Endodermal cell (in vitro differentiated cells): Measurements from ENCODE around the gene VPS4B. TPM values are rescaled to one million over a fixed set of nuclear protein-coding genes. Genes with fewer than 3 reads are reported as not detected.

Experiments
- DNase-seq: peaks from one replicate; pipeline ENCODE4 v3.0.0-alpha.2; 2017
- H3K27ac ChIP-seq: 2 replicates; pipeline ENCODE4 v1.5.1; 2013; ENCODE audit warnings: mild to moderate bottlenecking, low read depth, low read length, moderate library complexity
- H3K27me3 ChIP-seq: 2 replicates; pipeline ENCODE4 v1.6.1; 2013; ENCODE audit warnings: mild to moderate bottlenecking, low read length, moderate library complexity; ENCODE audit not compliant: insufficient read depth, control insufficient read depth, poor library complexity, severe bottlenecking
- H3K36me3 ChIP-seq: 2 replicates; pipeline ENCODE4 v1.7.0; 2013; ENCODE audit warnings: mild to moderate bottlenecking, low read length, moderate library complexity; ENCODE audit not compliant: control insufficient read depth, insufficient read depth
- H3K4me1 ChIP-seq: one replicate; pipeline ENCODE4 v1.7.0; 2013; ENCODE audit warnings: low read length; ENCODE audit not compliant: control insufficient read depth, insufficient read depth
- H3K4me3 ChIP-seq: 2 replicates; pipeline ENCODE4 v1.5.1; 2013; ENCODE audit warnings: mild to moderate bottlenecking, low read length, moderate library complexity
- H3K9ac ChIP-seq: 2 replicates; pipeline ENCODE4 v1.6.1; 2013; ENCODE audit warnings: mild to moderate bottlenecking, low read length, moderate library complexity; ENCODE audit not compliant: poor library complexity, severe bottlenecking; ENCODE audit errors: extremely low read depth
- H3K9me3 ChIP-seq: 2 replicates; pipeline ENCODE4 v1.6.1; 2013; ENCODE audit warnings: mild to moderate bottlenecking, low read length, moderate library complexity; ENCODE audit not compliant: control insufficient read depth
- H3K27ac Mint-ChIP-seq: 2 replicates; pipeline ENCODE4 v1.8.0; 2020; ENCODE audit warnings: mixed read lengths
- H3K27me3 Mint-ChIP-seq: 2 replicates; pipeline ENCODE4 v1.8.0; 2021; ENCODE audit warnings: mild to moderate bottlenecking, mixed read lengths; ENCODE audit not compliant: insufficient read depth
- H3K36me3 Mint-ChIP-seq: 2 replicates; pipeline ENCODE4 v1.8.0; 2020; ENCODE audit warnings: low read depth, mixed read lengths
- H3K4me1 Mint-ChIP-seq: 2 replicates; pipeline ENCODE4 v1.8.0; 2020; ENCODE audit warnings: mixed read lengths
- H3K4me3 Mint-ChIP-seq: 2 replicates; pipeline ENCODE4 v1.8.0; 2020; ENCODE audit warnings: mild to moderate bottlenecking, moderate library complexity, mixed read lengths
- H3K9me3 Mint-ChIP-seq: 2 replicates; pipeline ENCODE4 v1.8.0; 2020; ENCODE audit warnings: mild to moderate bottlenecking, mixed read lengths
- WGBS, 2 experiments: methylation state at CpG; one replicate each; pipeline versions ENCODE4 v1.1.5 to v1.1.7; 2013; ENCODE audit warnings: missing lambda C conversion rate in 2 of 2, mixed read lengths in 1 of 2; ENCODE audit not compliant: insufficient coverage in 1 of 2, insufficient read length in 1 of 2; 5-methylcytosine and 5-hydroxymethylcytosine counted together
- total RNA-seq, 2 donors: library from RNA; stranded (reverse); fragmentation: NEBNext Ultra II Directional in 1 of 2; extraction: Animal tissue kit (Norgen Biotek cat#: 25700) in 1 of 2; gene quantifications; 2 replicates in 1 of 2; 3 replicates in 1 of 2; pipeline ENCODE4 v1.2.1, GENCODE V29; 2021
- TF ChIP-seq, protein P1 (sequence below): fragments of 200-600 bp; sonication (generic); conservative IDR thresholded peaks from 2 replicates; pipeline ENCODE4 v1.5.0; 2021; ENCODE audit warnings: antibody characterized with exemption, mild to moderate bottlenecking

VPS4B gene
- total RNA-seq, 2 donors from 2014 or later, result 44.7 to 46.1 TPM

DNA sequence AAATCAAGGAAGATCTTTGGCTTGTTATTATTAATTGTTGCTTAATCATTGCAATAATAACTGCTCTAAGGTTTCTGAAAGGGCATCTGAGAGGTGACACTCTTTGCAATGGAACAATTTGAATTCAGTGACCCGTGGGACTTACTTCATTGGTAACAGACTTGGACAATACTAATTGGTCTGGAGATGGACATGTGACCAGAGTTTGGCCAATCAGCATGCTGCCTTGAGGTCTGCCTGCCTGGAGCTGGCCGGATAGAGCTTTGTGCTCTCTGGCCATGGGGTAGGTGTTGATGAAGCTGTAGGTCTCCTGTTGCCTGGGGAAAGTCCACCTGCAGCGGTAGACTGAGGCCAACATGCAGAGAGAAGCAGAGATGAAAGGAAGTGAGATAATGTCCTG, 24.0 kb upstream of the VPS4B start:
- Mint-ChIP-seq H3K27ac (no peak overlapping the region), H3K27me3 (no peaks in the 10 kb centered on the region), H3K9me3 (no peaks in the 10 kb centered on the region), H3K4me3 (no peak overlapping the region), H3K4me1 (no peaks in the 10 kb centered on the region), H3K36me3 (no peaks in the 10 kb centered on the region)
- Histone ChIP-seq H3K4me3 (no peak overlapping the region), H3K36me3 (no peaks in the 10 kb centered on the region), H3K9me3 (no peaks in the 10 kb centered on the region), H3K27me3 (no peaks in the 10 kb centered on the region), H3K9ac (no peak overlapping the region), H3K27ac (no peak overlapping the region), H3K4me1 (no peaks in the 10 kb centered on the region)
- no peak for DNase-seq
- 80 to 91% methylated on average over 1 to 3 of the region's 3 CpGs for WGBS, 2 experiments
- TF ChIP-seq, protein P1, sequence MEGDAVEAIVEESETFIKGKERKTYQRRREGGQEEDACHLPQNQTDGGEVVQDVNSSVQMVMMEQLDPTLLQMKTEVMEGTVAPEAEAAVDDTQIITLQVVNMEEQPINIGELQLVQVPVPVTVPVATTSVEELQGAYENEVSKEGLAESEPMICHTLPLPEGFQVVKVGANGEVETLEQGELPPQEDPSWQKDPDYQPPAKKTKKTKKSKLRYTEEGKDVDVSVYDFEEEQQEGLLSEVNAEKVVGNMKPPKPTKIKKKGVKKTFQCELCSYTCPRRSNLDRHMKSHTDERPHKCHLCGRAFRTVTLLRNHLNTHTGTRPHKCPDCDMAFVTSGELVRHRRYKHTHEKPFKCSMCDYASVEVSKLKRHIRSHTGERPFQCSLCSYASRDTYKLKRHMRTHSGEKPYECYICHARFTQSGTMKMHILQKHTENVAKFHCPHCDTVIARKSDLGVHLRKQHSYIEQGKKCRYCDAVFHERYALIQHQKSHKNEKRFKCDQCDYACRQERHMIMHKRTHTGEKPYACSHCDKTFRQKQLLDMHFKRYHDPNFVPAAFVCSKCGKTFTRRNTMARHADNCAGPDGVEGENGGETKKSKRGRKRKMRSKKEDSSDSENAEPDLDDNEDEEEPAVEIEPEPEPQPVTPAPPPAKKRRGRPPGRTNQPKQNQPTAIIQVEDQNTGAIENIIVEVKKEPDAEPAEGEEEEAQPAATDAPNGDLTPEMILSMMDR, result no peak

DNA sequence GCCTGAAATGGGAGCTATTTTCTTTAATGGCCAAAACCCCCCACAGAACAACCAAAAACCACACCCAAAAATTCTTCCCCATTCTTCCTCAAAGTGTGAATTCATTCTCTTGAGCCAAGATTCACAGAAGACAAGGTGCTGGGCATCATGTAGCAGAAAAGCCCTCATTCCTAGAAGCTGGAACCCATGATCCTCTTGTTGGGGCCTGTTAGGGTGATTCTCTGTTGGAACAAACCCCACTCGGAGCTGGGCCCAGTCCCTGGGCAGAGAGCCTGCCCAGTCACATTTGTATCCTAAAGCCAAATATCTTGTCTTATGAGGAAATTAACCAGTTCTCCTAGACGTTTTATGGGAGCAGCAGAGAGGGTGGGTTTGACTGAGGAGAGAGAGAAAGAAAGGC, 22.8 kb upstream of the VPS4B start:
- H3K27me3 ChIP-seq, result no peaks in the 10 kb centered on the region
- no peaks in the 10 kb centered on the region for H3K9me3 ChIP-seq
- no peaks in the 10 kb centered on the region for H3K9me3 Mint-ChIP-seq
- H3K4me3 ChIP-seq, result no peak overlapping the region
- no peaks in the 10 kb centered on the region for H3K36me3 ChIP-seq
- no peaks in the 10 kb centered on the region for H3K4me1 ChIP-seq
- H3K9ac ChIP-seq, result no peak overlapping the region
- WGBS, 2 experiments, result 86% methylated on average over 2 of the region's 2 CpGs; no CpG with 5 or more reads in 1 of the 2 experiments
- H3K36me3 Mint-ChIP-seq, result no peaks in the 10 kb centered on the region
- H3K27ac Mint-ChIP-seq, result no peak overlapping the region
- DNase-seq, result no peak
- H3K27me3 Mint-ChIP-seq, result no peaks in the 10 kb centered on the region
- H3K4me3 Mint-ChIP-seq, result no peak overlapping the region
- TF ChIP-seq, protein P1, result no peak
- H3K4me1 Mint-ChIP-seq, result no peaks in the 10 kb centered on the region
- H3K27ac ChIP-seq, result no peak overlapping the region

DNA sequence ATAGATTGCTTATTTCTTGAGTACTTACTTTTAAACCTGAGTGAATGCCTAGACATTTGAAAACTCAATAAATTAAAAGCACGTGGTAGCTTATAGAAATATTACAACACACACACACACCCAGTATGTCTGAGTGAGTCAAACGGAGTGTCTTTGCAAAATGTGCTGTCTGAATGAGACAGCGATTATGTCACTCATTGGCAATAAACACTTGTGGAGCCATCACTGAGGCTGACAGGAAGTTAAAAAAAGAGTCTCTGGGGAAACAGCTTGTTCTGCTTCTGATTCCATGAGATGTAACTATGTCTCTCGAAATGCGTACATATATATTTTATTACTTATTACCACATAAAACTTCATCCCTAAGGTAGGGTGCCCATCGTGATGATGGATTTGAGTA, 22.3 kb upstream of the VPS4B start:
- H3K27ac Mint-ChIP-seq, result no peak overlapping the region
- TF ChIP-seq, protein P1, result no peak

More for the DNA sequence above, 22.3 kb upstream of the VPS4B start:
- H3K4me1 Mint-ChIP-seq, result no peaks in the 10 kb centered on the region
- H3K36me3 ChIP-seq, result no peaks in the 10 kb centered on the region
- H3K4me1 ChIP-seq, result no peaks in the 10 kb centered on the region
- no peak overlapping the region for H3K27ac ChIP-seq
- H3K9me3 Mint-ChIP-seq, result no peaks in the 10 kb centered on the region
- DNase-seq, result no peak
- no peak overlapping the region for H3K9ac ChIP-seq
- H3K4me3 Mint-ChIP-seq, result no peak overlapping the region
- no peak overlapping the region for H3K4me3 ChIP-seq
- H3K9me3 ChIP-seq, result no peaks in the 10 kb centered on the region
- no peaks in the 10 kb centered on the region for H3K27me3 Mint-ChIP-seq
- no peaks in the 10 kb centered on the region for H3K27me3 ChIP-seq
- no peaks in the 10 kb centered on the region for H3K36me3 Mint-ChIP-seq
- 94 to 100% methylated on average over 3 to 6 of the region's 6 CpGs for WGBS, 2 experiments
